Measurements from ENCODE around the gene PTOV1.

Gene PTOV1

GRCh38 chr19:49880162-49880869, 29.4 kb downstream of the PTOV1 start:
- Histone ChIP-seq H3K4me3 (ENCODE audit: insufficient read depth, low read depth, low read length, poor library complexity, severe bottlenecking) (no peak overlapping the region), H3K27ac (ENCODE audit: insufficient read depth, low read length, poor library complexity, severe bottlenecking) (no peak overlapping the region), H3K27me3 (replicated peaks; ENCODE audit: control insufficient read depth, insufficient read depth, low read length, poor library complexity, severe bottlenecking) (no peaks in the 10 kb centered on the region), H3K4me1 (ENCODE audit: control insufficient read depth, insufficient read depth, low read length, poor library complexity, severe bottlenecking) (peaks cover 11% of the 10 kb centered on the region), H3K36me3 (ENCODE audit: control insufficient read depth, insufficient read depth, low read length) (peaks cover 56% of the 10 kb centered on the region), H3K9me3 (ENCODE audit: control insufficient read depth, low read length) (no peaks in the 10 kb centered on the region)
- no peak for DNase-seq

GRCh38 chr19:49881186-49881585, 30.2 kb downstream of the PTOV1 start:
- DNase-seq, result no peak
- H3K4me3 ChIP-seq (ENCODE audit: insufficient read depth, low read depth, low read length, poor library complexity, severe bottlenecking), result no peak overlapping the region
- H3K27ac ChIP-seq (ENCODE audit: insufficient read depth, low read length, poor library complexity, severe bottlenecking), result no peak overlapping the region
- H3K36me3 ChIP-seq (ENCODE audit: control insufficient read depth, insufficient read depth, low read length), result peaks cover 56% of the 10 kb centered on the region
- peaks cover 8% of the 10 kb centered on the region for H3K4me1 ChIP-seq (ENCODE audit: control insufficient read depth, insufficient read depth, low read length, poor library complexity, severe bottlenecking)
- no peaks in the 10 kb centered on the region for H3K9me3 ChIP-seq (ENCODE audit: control insufficient read depth, low read length)
- no peaks in the 10 kb centered on the region for H3K27me3 ChIP-seq (replicated peaks; ENCODE audit: control insufficient read depth, insufficient read depth, low read length, poor library complexity, severe bottlenecking)

GRCh38 chr19:49881672-49882394, 30.9 kb downstream of the PTOV1 start:
- Histone ChIP-seq H3K4me3 (ENCODE audit: insufficient read depth, low read depth, low read length, poor library complexity, severe bottlenecking) (no peak overlapping the region), H3K36me3 (ENCODE audit: control insufficient read depth, insufficient read depth, low read length) (peaks cover 56% of the 10 kb centered on the region), H3K4me1 (ENCODE audit: control insufficient read depth, insufficient read depth, low read length, poor library complexity, severe bottlenecking) (peaks cover 8% of the 10 kb centered on the region), H3K27me3 (replicated peaks; ENCODE audit: control insufficient read depth, insufficient read depth, low read length, poor library complexity, severe bottlenecking) (no peaks in the 10 kb centered on the region), H3K9me3 (ENCODE audit: control insufficient read depth, low read length) (no peaks in the 10 kb centered on the region), H3K27ac (ENCODE audit: insufficient read depth, low read length, poor library complexity, severe bottlenecking) (no peak overlapping the region)
- DNase-seq, result no peak

GRCh38 chr19:49882643-49883042, 31.7 kb downstream of the PTOV1 start:
- Histone ChIP-seq H3K9me3 (ENCODE audit: control insufficient read depth, low read length) (no peaks in the 10 kb centered on the region), H3K27ac (ENCODE audit: insufficient read depth, low read length, poor library complexity, severe bottlenecking) (no peak overlapping the region), H3K36me3 (ENCODE audit: control insufficient read depth, insufficient read depth, low read length) (peaks cover 56% of the 10 kb centered on the region), H3K4me3 (ENCODE audit: insufficient read depth, low read depth, low read length, poor library complexity, severe bottlenecking) (no peak overlapping the region), H3K4me1 (ENCODE audit: control insufficient read depth, insufficient read depth, low read length, poor library complexity, severe bottlenecking) (peaks cover 8% of the 10 kb centered on the region), H3K27me3 (replicated peaks; ENCODE audit: control insufficient read depth, insufficient read depth, low read length, poor library complexity, severe bottlenecking) (no peaks in the 10 kb centered on the region)
- DNase-seq, result no peak

GRCh38 chr19:49883094-49883493, 32.1 kb downstream of the PTOV1 start:
- Histone ChIP-seq H3K27me3 (replicated peaks; ENCODE audit: control insufficient read depth, insufficient read depth, low read length, poor library complexity, severe bottlenecking) (no peaks in the 10 kb centered on the region), H3K4me3 (ENCODE audit: insufficient read depth, low read depth, low read length, poor library complexity, severe bottlenecking) (no peak overlapping the region), H3K27ac (ENCODE audit: insufficient read depth, low read length, poor library complexity, severe bottlenecking) (no peak overlapping the region), H3K9me3 (ENCODE audit: control insufficient read depth, low read length) (no peaks in the 10 kb centered on the region), H3K4me1 (ENCODE audit: control insufficient read depth, insufficient read depth, low read length, poor library complexity, severe bottlenecking) (peaks cover 6% of the 10 kb centered on the region), H3K36me3 (ENCODE audit: control insufficient read depth, insufficient read depth, low read length) (peaks cover 56% of the 10 kb centered on the region)
- DNase-seq, result no peak

GRCh38 chr19:49884109-49884508, 33.1 kb downstream of the PTOV1 start:
- Histone ChIP-seq H3K9me3 (ENCODE audit: control insufficient read depth, low read length) (no peaks in the 10 kb centered on the region), H3K4me3 (ENCODE audit: insufficient read depth, low read depth, low read length, poor library complexity, severe bottlenecking) (no peak overlapping the region), H3K36me3 (ENCODE audit: control insufficient read depth, insufficient read depth, low read length) (peaks cover 53% of the 10 kb centered on the region), H3K27me3 (replicated peaks; ENCODE audit: control insufficient read depth, insufficient read depth, low read length, poor library complexity, severe bottlenecking) (no peaks in the 10 kb centered on the region), H3K27ac (ENCODE audit: insufficient read depth, low read length, poor library complexity, severe bottlenecking) (no peak overlapping the region), H3K4me1 (ENCODE audit: control insufficient read depth, insufficient read depth, low read length, poor library complexity, severe bottlenecking) (no peaks in the 10 kb centered on the region)
- no peak for DNase-seq

- H3K4me3 ChIP-seq (ENCODE audit: insufficient read depth, low read depth, low read length, poor library complexity, severe bottlenecking), result no peak overlapping the region
These were observed 33.8 kb downstream of the PTOV1 start for GRCh38 chr19:49884760-49885159.

GRCh38 chr19:49887037-49887664, 36.2 kb downstream of the PTOV1 start:
- peaks cover 28% of the 10 kb centered on the region for H3K36me3 ChIP-seq (ENCODE audit: control insufficient read depth, insufficient read depth, low read length)
- no peak overlapping the region for H3K4me3 ChIP-seq (ENCODE audit: insufficient read depth, low read depth, low read length, poor library complexity, severe bottlenecking)
- no peak overlapping the region for H3K27ac ChIP-seq (ENCODE audit: insufficient read depth, low read length, poor library complexity, severe bottlenecking)
- no peak for DNase-seq
- no peaks in the 10 kb centered on the region for H3K9me3 ChIP-seq (ENCODE audit: control insufficient read depth, low read length)
- H3K4me1 ChIP-seq (ENCODE audit: control insufficient read depth, insufficient read depth, low read length, poor library complexity, severe bottlenecking), result peaks cover 5% of the 10 kb centered on the region
- H3K27me3 ChIP-seq (replicated peaks; ENCODE audit: control insufficient read depth, insufficient read depth, low read length, poor library complexity, severe bottlenecking), result no peaks in the 10 kb centered on the region

More at GRCh38 chr19:49884760-49885159, 33.8 kb downstream of the PTOV1 start:
- Histone ChIP-seq H3K27me3 (replicated peaks; ENCODE audit: control insufficient read depth, insufficient read depth, low read length, poor library complexity, severe bottlenecking) (no peaks in the 10 kb centered on the region), H3K36me3 (ENCODE audit: control insufficient read depth, insufficient read depth, low read length) (peaks cover 49% of the 10 kb centered on the region), H3K27ac (ENCODE audit: insufficient read depth, low read length, poor library complexity, severe bottlenecking) (no peak overlapping the region), H3K4me1 (ENCODE audit: control insufficient read depth, insufficient read depth, low read length, poor library complexity, severe bottlenecking) (peaks cover 2% of the 10 kb centered on the region), H3K9me3 (ENCODE audit: control insufficient read depth, low read length) (no peaks in the 10 kb centered on the region)
- DNase-seq, result no peak

- no peak overlapping the region for H3K4me3 ChIP-seq (ENCODE audit: insufficient read depth, low read depth, low read length, poor library complexity, severe bottlenecking)
- DNase-seq, result no peak
- no peaks in the 10 kb centered on the region for H3K27me3 ChIP-seq (replicated peaks; ENCODE audit: control insufficient read depth, insufficient read depth, low read length, poor library complexity, severe bottlenecking)
- H3K4me1 ChIP-seq (ENCODE audit: control insufficient read depth, insufficient read depth, low read length, poor library complexity, severe bottlenecking), result peaks cover 5% of the 10 kb centered on the region
- H3K36me3 ChIP-seq (ENCODE audit: control insufficient read depth, insufficient read depth, low read length), result peaks cover 21% of the 10 kb centered on the region
- no peaks in the 10 kb centered on the region for H3K9me3 ChIP-seq (ENCODE audit: control insufficient read depth, low read length)
- no peak overlapping the region for H3K27ac ChIP-seq (ENCODE audit: insufficient read depth, low read length, poor library complexity, severe bottlenecking)
These were observed 36.9 kb downstream of the PTOV1 start for GRCh38 chr19:49887665-49888509.
